A549 (cell line): ENCODE data around the gene CREB5. TPM values are rescaled to one million over a fixed set of nuclear protein-coding genes. Genes with fewer than 3 reads are reported as not detected.

ENCODE experiments used
- ATAC-seq, 2 experiments: fragments of 200-7000 bp in 1 of 2; fragments of >200 bp in 1 of 2; cut with Nextera tagmentation in 1 of 2; cut with Tn5 transposase in 1 of 2; 3 replicates each; pipeline versions ENCODE4 v1.8.0 to v1.9.1; 2018 to 2020; ENCODE audit warnings: mild to moderate bottlenecking in 1 of 2, moderate library complexity in 1 of 2
- CTCF ChIA-PET: fragments of 300-600 bp; sonication (Branson Sonifier 250); formaldehyde crosslinking; extraction: SDS; loops from one replicate; lab custom pipeline; 2021; ENCODE audit warnings: antibody characterized with exemption, inconsistent platforms; lab: Yijun Ruan, JAX
- POLR2A ChIA-PET: fragments of 350-600 bp; formaldehyde crosslinking; extraction: SDS; loops from one replicate; lab custom pipeline; 2021; ENCODE audit warnings: antibody characterized with exemption, inconsistent platforms; lab: Yijun Ruan, JAX
- DNase-seq, 2 experiments: peaks; one replicate each; pipeline versions ENCODE4 v3.0.0 to v3.0.0-alpha.2; 2011 to 2016; ENCODE audit warnings: low read depth in 1 of 2, low spot score in 1 of 2
- FAIRE-seq: peaks from 2 replicates; lab custom pipeline; 2011; peaks lifted over from hg19 to GRCh38; lab: Jason Lieb, UNC
- H3K27ac ChIP-seq, 2 experiments: fragments of >200 bp; sonication (Bioruptor Twin); formaldehyde crosslinking; 3 replicates each; pipeline ENCODE4 v1.5.1; 2016 to 2017
- H3K4me1 ChIP-seq: fragments of >200 bp; sonication (Bioruptor Twin); formaldehyde crosslinking; 3 replicates; pipeline ENCODE4 v1.6.1; 2016
- H3K4me2 ChIP-seq: fragments of >200 bp; sonication (Bioruptor Twin); formaldehyde crosslinking; 3 replicates; pipeline ENCODE4 v1.6.1; 2016
- H3K4me3 ChIP-seq: fragments of >200 bp; sonication (Bioruptor Twin); formaldehyde crosslinking; 3 replicates; pipeline ENCODE4 v1.5.1; 2016
- H3K9me3 ChIP-seq: fragments of >200 bp; sonication (Bioruptor Twin); formaldehyde crosslinking; 3 replicates; pipeline ENCODE4 v1.6.1; 2016
- ATOH8 ChIP-seq: fragments of 250-450 bp; sonication (Bioruptor Pico); IDR thresholded peaks from 2 replicates; pipeline ENCODE4 v1.5.0; 2020; ENCODE audit warnings: low read depth, mild to moderate bottlenecking, moderate library complexity
- ELK1 ChIP-seq: fragments of 150-350 bp; IDR thresholded peaks from 2 replicates; pipeline ENCODE4 v1.6.1; 2014; ENCODE audit warnings: low read depth, mild to moderate bottlenecking, low read length
- EP300 ChIP-seq, 2 experiments: fragments of >200 bp; sonication (Bioruptor Twin); formaldehyde crosslinking; IDR thresholded peaks; 2 replicates in 1 of 2; 3 replicates in 1 of 2; pipeline ENCODE4 v1.6.1; 2016 to 2017
- FOSB ChIP-seq: fragments of 250-450 bp; sonication (Bioruptor Pico); IDR thresholded peaks from 2 replicates; pipeline ENCODE4 v1.5.0; 2020; ENCODE audit warnings: mild to moderate bottlenecking, moderate library complexity
- HOXA7 ChIP-seq: fragments of 250-450 bp; sonication (Bioruptor Pico); IDR thresholded peaks from 2 replicates; pipeline ENCODE4 v1.5.0; 2020; ENCODE audit warnings: mild to moderate bottlenecking, moderate library complexity
- HOXB5 ChIP-seq: fragments of 250-450 bp; sonication (Bioruptor Pico); IDR thresholded peaks from 2 replicates; pipeline ENCODE4 v1.5.0; 2020; ENCODE audit warnings: mild to moderate bottlenecking, moderate library complexity
- JUN ChIP-seq, 2 experiments: fragments of >200 bp; sonication (Bioruptor Twin); formaldehyde crosslinking; IDR thresholded peaks; 2 replicates in 1 of 2; 3 replicates in 1 of 2; pipeline ENCODE4 v1.6.1; 2016 to 2017
- KDM1A ChIP-seq: fragments of 200-600 bp; sonication (generic); IDR thresholded peaks from 2 replicates; pipeline ENCODE4 v1.6.1; 2016; ENCODE audit warnings: low read depth, mild to moderate bottlenecking
- MAX ChIP-seq: IDR thresholded peaks from 2 replicates; pipeline ENCODE4 v1.6.1; 2012
- NR3C1 ChIP-seq: fragments of >200 bp; sonication (Bioruptor Twin); formaldehyde crosslinking; IDR thresholded peaks from 3 replicates; pipeline ENCODE4 v1.6.1; 2017
- POLR2A ChIP-seq: IDR thresholded peaks from 2 replicates; pipeline ENCODE4 v1.6.1; 2012; ENCODE audit warnings: mild to moderate bottlenecking, low read length
- POLR2AphosphoS2 ChIP-seq: conservative IDR thresholded peaks from 2 replicates; pipeline ENCODE4 v1.6.1; 2012; ENCODE audit warnings: low read length, improper control_type of control experiment, inconsistent platforms
- RAD21 ChIP-seq, 2 experiments: fragments of >200 bp in 1 of 2; sonication (Bioruptor Twin) in 1 of 2; formaldehyde crosslinking in 1 of 2; IDR thresholded peaks in 1 of 2; conservative IDR thresholded peaks in 1 of 2; 2 replicates in 1 of 2; 3 replicates in 1 of 2; pipeline ENCODE4 v1.6.1; 2012 to 2018; ENCODE audit warnings: inconsistent platforms in 1 of 2
- REST ChIP-seq: fragments of 200-600 bp; sonication (generic); IDR thresholded peaks from 2 replicates; pipeline ENCODE4 v1.6.1; 2016; ENCODE audit warnings: antibody characterized with exemption, mild to moderate bottlenecking, moderate library complexity
- SMC3 ChIP-seq: fragments of >200 bp; sonication (Bioruptor Twin); formaldehyde crosslinking; IDR thresholded peaks from 3 replicates; pipeline ENCODE4 v1.6.1; 2018; ENCODE audit warnings: inconsistent platforms
- SREBF2 ChIP-seq: fragments of 450-650 bp; IDR thresholded peaks from 2 replicates; pipeline ENCODE4 v1.6.1; 2014; ENCODE audit warnings: mild to moderate bottlenecking, moderate library complexity
- WGBS: methylation state at CpG from one replicate; pipeline ENCODE4 v1.1.6; 2017; ENCODE audit errors: missing lambda C conversion rate; 5-methylcytosine and 5-hydroxymethylcytosine counted together
- polyA plus RNA-seq, 4 experiments: library from polyadenylated mRNA; depleted of rRNA in 3 of 4; stranded (reverse); fragments of >200 nt; fragmentation: RNase III in 1 of 4; extraction: RNeasy Plus Mini Kit Qiagen cat#74134 plus additional on column Dnase treatment in 1 of 4; gene quantifications; 2 replicates in 3 of 4; 3 replicates in 1 of 4; pipeline ENCODE4 v1.2.3, GENCODE V29; 2011 to 2017
- TF ChIP-seq, protein P1 (sequence below): fragments of >200 bp; sonication (Bioruptor Twin); formaldehyde crosslinking; IDR thresholded peaks from 3 replicates; pipeline ENCODE4 v1.6.1; 2016

CREB5 gene
- polyA plus RNA-seq, 2 of the 4 experiments (the other 2 are of a cell fraction): 0.61 to 1.5 TPM

DNA sequence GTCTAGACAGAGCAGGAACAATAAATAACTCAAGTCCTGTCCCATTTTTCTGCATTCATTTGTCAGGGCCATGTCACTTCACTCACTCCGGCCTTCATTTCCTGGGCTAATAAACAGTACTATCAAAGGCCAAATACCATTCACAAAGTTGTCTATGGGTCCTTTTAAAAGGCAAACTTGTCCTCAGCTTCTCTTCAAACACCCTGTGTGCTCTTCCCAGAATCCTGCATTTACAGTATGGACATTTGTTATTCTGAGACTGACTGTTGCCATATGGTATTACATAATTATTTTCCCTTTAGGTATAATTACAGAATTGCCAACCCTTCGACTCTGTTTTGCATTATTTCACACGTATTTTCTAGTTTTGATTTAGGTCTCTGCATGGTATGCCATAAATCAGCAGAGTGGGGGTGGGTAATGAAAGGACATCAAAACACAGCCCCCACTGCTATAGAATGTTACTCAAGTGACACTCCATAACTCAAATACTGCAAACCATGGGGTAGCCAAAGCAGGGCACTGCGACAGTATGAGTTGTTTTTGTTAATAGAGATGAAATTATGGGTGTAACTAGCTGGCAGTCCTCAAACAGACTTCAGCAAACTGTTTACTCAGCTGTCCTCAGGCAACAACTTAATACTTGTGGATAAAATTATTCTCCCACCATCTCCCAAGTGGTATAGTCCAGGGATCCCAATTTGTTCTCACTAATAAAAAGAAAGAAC lies 362.1 kb downstream of the CREB5 start:
- DNase-seq (no peak), FAIRE-seq (no peak), ATAC-seq (no peak)
- Histone ChIP-seq H3K4me3 (no peak overlapping the region), H3K4me1 (0 out of 3 replicates have a peak, but pooled peaks cover 4% of the 10 kb centered on the region), H3K4me2 (0 out of 3 replicates have a peak overlapping the region, but pooled peaks have one; percentile 34), H3K27ac (no peak overlapping the region), H3K9me3 (no peaks in the 10 kb centered on the region)
- CTCF ChIA-PET: no interaction called here
- 39% methylated on average over 4 of the region's 4 CpGs for WGBS
- TF ChIP-seq POLR2AphosphoS2 (no peak), RAD21 (conservative IDR thresholded peaks at IDR 0.05 in 1 of 2, IDR thresholded peaks at IDR 0.05 in 1 of 2) (no peak), JUN (IDR thresholded peaks at IDR 0.05) (no peak), POLR2A (no peak), SREBF2 (no peak)
- POLR2A ChIA-PET: no interaction called here

DNA sequence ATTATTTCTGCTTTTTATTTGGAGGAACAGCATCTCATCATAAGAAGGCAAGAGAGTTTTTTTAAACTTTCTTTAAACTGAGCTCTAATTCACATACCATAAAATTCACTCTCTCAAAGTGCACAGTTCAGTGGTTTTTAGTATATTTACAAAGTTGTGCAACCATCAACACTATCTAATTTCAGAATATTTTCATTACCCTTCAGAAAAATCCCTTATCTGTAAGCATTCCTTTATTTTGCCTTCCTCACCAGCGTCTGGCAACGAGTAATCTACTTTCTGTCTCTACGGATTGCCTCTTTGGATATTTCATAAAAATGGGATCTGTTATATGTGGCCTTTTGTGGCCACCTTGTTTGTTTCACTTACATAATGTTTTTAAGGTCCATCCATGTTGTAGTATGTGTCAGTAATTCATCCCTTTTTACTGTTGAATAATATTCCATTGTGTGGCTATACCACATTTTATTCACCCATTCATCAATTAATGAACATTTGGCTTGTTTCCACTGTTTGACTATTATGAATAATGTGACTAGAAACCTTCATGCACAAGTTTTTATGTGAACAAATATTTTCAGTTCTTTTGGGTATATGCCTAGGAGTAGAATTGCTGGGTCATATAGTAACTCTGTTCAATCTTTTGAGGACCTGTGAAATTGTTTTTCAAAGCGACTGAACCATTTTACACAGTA lies 364.3 kb downstream of the CREB5 start:
- no peak overlapping the region for H3K4me3 ChIP-seq
- 53% methylated on average over 4 of the region's 4 CpGs for WGBS
- no peak for ATAC-seq
- DNase-seq: no peak
- CTCF ChIA-PET: no interaction called here
- H3K4me1 ChIP-seq: 0 out of 3 replicates have a peak, but pooled peaks cover 4% of the 10 kb centered on the region
- TF ChIP-seq, protein P1, sequence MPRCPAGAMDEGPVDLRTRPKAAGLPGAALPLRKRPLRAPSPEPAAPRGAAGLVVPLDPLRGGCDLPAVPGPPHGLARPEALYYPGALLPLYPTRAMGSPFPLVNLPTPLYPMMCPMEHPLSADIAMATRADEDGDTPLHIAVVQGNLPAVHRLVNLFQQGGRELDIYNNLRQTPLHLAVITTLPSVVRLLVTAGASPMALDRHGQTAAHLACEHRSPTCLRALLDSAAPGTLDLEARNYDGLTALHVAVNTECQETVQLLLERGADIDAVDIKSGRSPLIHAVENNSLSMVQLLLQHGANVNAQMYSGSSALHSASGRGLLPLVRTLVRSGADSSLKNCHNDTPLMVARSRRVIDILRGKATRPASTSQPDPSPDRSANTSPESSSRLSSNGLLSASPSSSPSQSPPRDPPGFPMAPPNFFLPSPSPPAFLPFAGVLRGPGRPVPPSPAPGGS: no peak
- TF ChIP-seq NR3C1 (no peak), ATOH8 (no peak), REST (no peak), POLR2AphosphoS2 (no peak), HOXB5 (CRISPR knock-in tag) (no peak), SMC3 (no peak), FOSB (no peak), MAX (no peak), ELK1 (no peak), HOXA7 (CRISPR knock-in tag) (no peak), KDM1A (no peak), EP300 (IDR thresholded peaks at IDR 0.05) (no peak)
- TF ChIP-seq, all 56 proteins: peak for 0
- Histone ChIP-seq H3K27ac (no peak overlapping the region), H3K4me2 (no peak overlapping the region), H3K9me3 (no peaks in the 10 kb centered on the region)
- POLR2A ChIA-PET: no interaction called here
- FAIRE-seq: no peak
